ENCODE data around the gene PTAFR.

DNA sequence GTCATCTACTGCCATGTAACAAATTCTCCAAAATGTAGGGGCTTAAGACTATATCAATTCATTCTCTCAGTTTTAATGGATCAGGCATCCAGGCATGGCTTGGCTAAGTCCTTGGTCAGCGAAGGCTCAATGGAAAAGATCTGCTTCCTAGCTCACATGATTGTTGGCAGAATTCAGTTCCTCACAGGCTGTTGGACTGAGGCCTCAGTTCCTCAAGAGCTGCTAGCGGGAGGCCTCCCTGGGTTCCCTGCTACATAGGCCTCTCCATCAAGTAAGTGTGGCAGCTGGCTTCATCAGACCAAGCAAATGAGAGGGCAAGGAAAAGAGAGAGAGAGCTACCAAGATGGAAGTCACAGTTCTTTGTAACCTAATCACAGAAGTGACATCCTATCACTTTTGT is 68.5 kb downstream of the PTAFR start:
- no peak for TF ChIP-seq RCOR1 (IDR thresholded peaks at IDR 0.05; ENCODE audit: low read depth, low read length)
- TF ChIP-seq JUN (IDR thresholded peaks at IDR 0.05) = no peak
- TF ChIP-seq POLR2A (IDR thresholded peaks at IDR 0.05; ENCODE audit: low read length) = no peak
- no peak for TF ChIP-seq NR3C1 (IDR thresholded peaks at IDR 0.05)
- no peak for TF ChIP-seq CHD2 (IDR thresholded peaks at IDR 0.05; ENCODE audit: low read length, partially characterized antibody)
- TF ChIP-seq, protein P1, sequence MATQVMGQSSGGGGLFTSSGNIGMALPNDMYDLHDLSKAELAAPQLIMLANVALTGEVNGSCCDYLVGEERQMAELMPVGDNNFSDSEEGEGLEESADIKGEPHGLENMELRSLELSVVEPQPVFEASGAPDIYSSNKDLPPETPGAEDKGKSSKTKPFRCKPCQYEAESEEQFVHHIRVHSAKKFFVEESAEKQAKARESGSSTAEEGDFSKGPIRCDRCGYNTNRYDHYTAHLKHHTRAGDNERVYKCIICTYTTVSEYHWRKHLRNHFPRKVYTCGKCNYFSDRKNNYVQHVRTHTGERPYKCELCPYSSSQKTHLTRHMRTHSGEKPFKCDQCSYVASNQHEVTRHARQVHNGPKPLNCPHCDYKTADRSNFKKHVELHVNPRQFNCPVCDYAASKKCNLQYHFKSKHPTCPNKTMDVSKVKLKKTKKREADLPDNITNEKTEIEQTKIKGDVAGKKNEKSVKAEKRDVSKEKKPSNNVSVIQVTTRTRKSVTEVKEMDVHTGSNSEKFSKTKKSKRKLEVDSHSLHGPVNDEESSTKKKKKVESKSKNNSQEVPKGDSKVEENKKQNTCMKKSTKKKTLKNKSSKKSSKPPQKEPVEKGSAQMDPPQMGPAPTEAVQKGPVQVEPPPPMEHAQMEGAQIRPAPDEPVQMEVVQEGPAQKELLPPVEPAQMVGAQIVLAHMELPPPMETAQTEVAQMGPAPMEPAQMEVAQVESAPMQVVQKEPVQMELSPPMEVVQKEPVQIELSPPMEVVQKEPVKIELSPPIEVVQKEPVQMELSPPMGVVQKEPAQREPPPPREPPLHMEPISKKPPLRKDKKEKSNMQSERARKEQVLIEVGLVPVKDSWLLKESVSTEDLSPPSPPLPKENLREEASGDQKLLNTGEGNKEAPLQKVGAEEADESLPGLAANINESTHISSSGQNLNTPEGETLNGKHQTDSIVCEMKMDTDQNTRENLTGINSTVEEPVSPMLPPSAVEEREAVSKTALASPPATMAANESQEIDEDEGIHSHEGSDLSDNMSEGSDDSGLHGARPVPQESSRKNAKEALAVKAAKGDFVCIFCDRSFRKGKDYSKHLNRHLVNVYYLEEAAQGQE (IDR thresholded peaks at IDR 0.05) = no peak
- no peak for TF ChIP-seq HOXB13 (CRISPR knock-in tag; IDR thresholded peaks at IDR 0.05; ENCODE audit: low read depth)
- TF ChIP-seq KDM1A (IDR thresholded peaks at IDR 0.05; ENCODE audit: low read depth) = no peak
- TF ChIP-seq CTCF (IDR thresholded peaks at IDR 0.05) = no peak
- no peak for TF ChIP-seq BHLHE40 (IDR thresholded peaks at IDR 0.05; ENCODE audit: low read depth, low read length)
- no peak for TF ChIP-seq MYC (IDR thresholded peaks at IDR 0.05; ENCODE audit: borderline replicate concordance, low read length)
- TF ChIP-seq FOSL2 (IDR thresholded peaks at IDR 0.05) = no peak
- no peak for TF ChIP-seq FOSL2 (CRISPR knock-in tag; IDR thresholded peaks at IDR 0.05)
- no peak for TF ChIP-seq JUNB (IDR thresholded peaks at IDR 0.05)

Measured in A549 (cell line).